ENCODE measurements around the gene OBP2A. TPM values are rescaled to one million over a fixed set of nuclear protein-coding genes. Genes with fewer than 3 reads are reported as not detected.
"Not testable (repeated sequence)": the region's sequence is repeated elsewhere in the genome, so short reads cannot be mapped to it uniquely, and the experiment has no call there.

The OBP2A gene
- total RNA-seq, 1 donor from 2014 or later = not detected

GRCh38 chr9:135508211-135508820 lies 37.6 kb upstream of the OBP2A start:
- no peak for DNase-seq
- Histone ChIP-seq H3K27me3 (ENCODE audit: low read depth) (no peaks in the 10 kb centered on the region), H3K27ac (replicated peaks) (no peak overlapping the region), H3K4me3 (no peak overlapping the region), H3K4me1 (peaks cover 14% of the 10 kb centered on the region), H3K9me3 (replicated peaks) (peaks cover 20% of the 10 kb centered on the region), H3K36me3 (peaks cover 20% of the 10 kb centered on the region)
- intact Hi-C loops (cut with micrococcal nuclease) = no loop called here
- TF ChIP-seq CTCF (IDR thresholded peaks at IDR 0.05; ENCODE audit: borderline replicate concordance) = no peak

- peaks cover 8% of the 10 kb centered on the region for H3K36me3 ChIP-seq
- no peak overlapping the region for H3K4me3 ChIP-seq
- no peak for DNase-seq
- TF ChIP-seq CTCF (IDR thresholded peaks at IDR 0.05; ENCODE audit: borderline replicate concordance) = no peak
- peaks cover 20% of the 10 kb centered on the region for H3K9me3 ChIP-seq (replicated peaks)
- intact Hi-C loops (cut with micrococcal nuclease) = no loop called here
- no peak overlapping the region for H3K27ac ChIP-seq (replicated peaks)
- peaks cover 11% of the 10 kb centered on the region for H3K4me1 ChIP-seq
- peaks cover 1% of the 10 kb centered on the region for H3K27me3 ChIP-seq (ENCODE audit: low read depth)
These were observed 36.5 kb upstream of the OBP2A start for GRCh38 chr9:135509458-135509857.

GRCh38 chr9:135512241-135512603 lies 33.7 kb upstream of the OBP2A start:
- no peak overlapping the region for H3K27ac ChIP-seq (replicated peaks)
- no peaks in the 10 kb centered on the region for H3K36me3 ChIP-seq
- no peak overlapping the region for H3K4me3 ChIP-seq
- H3K4me1 ChIP-seq = no peaks in the 10 kb centered on the region
- H3K9me3 ChIP-seq (replicated peaks) = peaks cover 20% of the 10 kb centered on the region
- H3K27me3 ChIP-seq (ENCODE audit: low read depth) = peaks cover 15% of the 10 kb centered on the region
- intact Hi-C loops (cut with micrococcal nuclease) = no loop called here
- no peak for TF ChIP-seq CTCF (IDR thresholded peaks at IDR 0.05; ENCODE audit: borderline replicate concordance)
- DNase-seq = no peak

- H3K27ac ChIP-seq (replicated peaks) = no peak overlapping the region
- TF ChIP-seq CTCF (IDR thresholded peaks at IDR 0.05; ENCODE audit: borderline replicate concordance) = no peak
- no peak for DNase-seq
- H3K4me3 ChIP-seq = no peak overlapping the region
- peaks cover 15% of the 10 kb centered on the region for H3K27me3 ChIP-seq (ENCODE audit: low read depth)
- no peaks in the 10 kb centered on the region for H3K36me3 ChIP-seq
- no peaks in the 10 kb centered on the region for H3K4me1 ChIP-seq
- intact Hi-C loops (cut with micrococcal nuclease) = no loop called here
- peaks cover 20% of the 10 kb centered on the region for H3K9me3 ChIP-seq (replicated peaks)
These were observed 33.0 kb upstream of the OBP2A start for GRCh38 chr9:135512904-135513303.

GRCh38 chr9:135513351-135513846 lies 32.5 kb upstream of the OBP2A start:
- Histone ChIP-seq H3K27me3 (ENCODE audit: low read depth) (peaks cover 15% of the 10 kb centered on the region), H3K27ac (replicated peaks) (no peak overlapping the region), H3K9me3 (replicated peaks) (peaks cover 20% of the 10 kb centered on the region), H3K4me1 (no peaks in the 10 kb centered on the region), H3K4me3 (no peak overlapping the region), H3K36me3 (no peaks in the 10 kb centered on the region)
- no peak for TF ChIP-seq CTCF (IDR thresholded peaks at IDR 0.05; ENCODE audit: borderline replicate concordance)
- intact Hi-C loops (cut with micrococcal nuclease) = no loop called here
- no peak for DNase-seq

- intact Hi-C loops (cut with micrococcal nuclease); H3K36me3 ChIP-seq; H3K4me3 ChIP-seq; H3K27ac ChIP-seq (replicated peaks); DNase-seq; H3K4me1 ChIP-seq: not testable (repeated sequence)
- peaks cover 15% of the 10 kb centered on the region for H3K27me3 ChIP-seq (ENCODE audit: low read depth)
- H3K9me3 ChIP-seq (replicated peaks) = peaks cover 15% of the 10 kb centered on the region
These were observed 32.0 kb upstream of the OBP2A start for GRCh38 chr9:135513906-135514305.
